Left hindlimb (tissue), 1 donor: ENCODE data around the gene ABCB10.
"Not testable (repeated sequence)": the region's sequence is repeated elsewhere in the genome, so short reads cannot be mapped to it uniquely, and the experiment has no call there.

Experiments
- DNase-seq: peaks from one replicate; pipeline ENCODE4 v3.0.0-alpha.2; 2018

ABCB10 gene

DNA sequence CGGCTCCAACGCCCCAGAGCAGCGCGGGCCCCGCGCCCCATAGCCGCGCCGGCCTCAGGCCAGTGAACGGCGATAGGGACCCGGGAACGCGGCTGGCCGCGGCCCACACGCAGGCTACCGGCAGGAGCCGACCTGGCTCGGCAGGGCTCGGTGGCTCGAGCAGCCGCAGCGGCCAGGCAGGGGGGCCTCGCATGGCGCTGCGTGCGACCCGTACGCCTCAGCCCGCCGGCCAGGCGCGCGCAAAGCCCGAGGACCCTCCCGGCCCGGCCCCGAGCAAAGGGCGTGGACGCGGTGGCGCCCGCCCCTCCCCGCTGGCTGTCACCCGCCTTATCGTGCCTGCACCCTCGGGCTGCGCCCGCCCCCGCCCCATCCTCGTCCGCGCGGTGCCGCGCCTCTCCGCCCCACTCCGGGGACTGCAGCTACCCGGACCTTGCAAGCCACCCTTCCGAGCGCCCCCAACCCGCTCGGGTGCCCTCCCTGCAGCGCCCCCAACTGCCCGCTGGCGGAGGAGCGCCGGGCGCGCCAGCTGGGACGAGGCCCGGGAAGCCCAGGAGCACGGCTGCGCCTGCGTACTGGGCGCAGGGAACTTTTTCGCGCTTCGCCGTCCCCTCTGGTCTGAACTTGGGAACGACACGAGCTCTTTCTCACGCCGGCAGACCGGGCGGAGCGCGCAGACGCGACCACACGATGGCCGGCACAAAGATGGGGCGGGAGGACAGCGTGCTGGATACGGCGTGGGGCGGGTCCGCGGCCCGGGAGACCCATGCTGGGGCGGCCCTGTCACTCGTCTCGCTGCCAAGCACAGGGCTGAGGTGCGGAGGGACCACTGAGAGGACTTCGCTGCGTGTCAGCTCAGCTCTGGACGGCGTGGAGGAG, at the start of gene ABCB10:
Gene ABCB10 (minus strand): TSS at position 248 of the 876 bp plus-strand sequence. CDS start 55 bp downstream, at position 193.
- DNase-seq: peak; percentile 98

- no peak for DNase-seq
Measured at GRCh38 chr1:229607370-229607769, 48.9 kb upstream of the ABCB10 start.

- no peak for DNase-seq
Measured at GRCh38 chr1:229603371-229604005, 45.0 kb upstream of the ABCB10 start.

DNA sequence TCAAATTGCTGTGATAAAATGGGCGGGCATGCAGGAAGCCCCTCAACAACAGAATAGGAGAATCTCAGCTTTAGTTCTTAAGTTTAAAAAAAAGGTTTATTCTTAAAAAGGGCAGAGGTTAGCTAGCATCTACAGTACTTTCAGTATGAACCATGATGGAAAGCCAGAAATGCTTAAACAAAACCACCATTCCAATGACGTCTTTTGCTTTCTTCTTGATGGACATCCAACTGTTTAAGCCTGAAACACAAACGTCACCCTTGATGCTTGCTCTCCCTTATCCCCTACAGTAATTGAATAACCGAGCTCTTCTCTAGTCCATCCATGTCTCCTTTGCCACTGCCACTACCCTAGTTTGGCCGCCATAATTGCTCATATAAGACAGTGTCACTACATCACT, 41.7 kb upstream of the ABCB10 start:
- DNase-seq: no peak

- DNase-seq: no peak
Measured at GRCh38 chr1:229599218-229599954, 40.9 kb upstream of the ABCB10 start.

DNA sequence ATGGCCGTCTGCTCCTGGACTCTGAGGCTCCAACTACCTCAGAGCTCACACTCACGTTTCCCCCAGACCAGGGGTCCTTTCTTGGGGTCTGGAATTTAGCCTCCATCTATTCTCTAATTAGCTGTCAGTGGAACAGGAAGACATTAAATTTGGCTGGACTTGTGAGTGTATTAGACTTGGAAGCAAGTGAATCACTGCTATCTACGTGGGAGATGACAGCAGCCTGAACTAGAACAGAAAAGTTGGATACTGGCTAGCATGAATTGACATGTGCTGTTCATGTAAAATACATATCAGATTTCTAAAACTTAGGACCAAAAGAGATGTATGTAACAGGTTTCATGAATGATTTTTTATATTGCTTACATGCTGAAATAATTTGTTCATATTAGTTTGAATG, 39.4 kb upstream of the ABCB10 start:
- no peak for DNase-seq

DNA sequence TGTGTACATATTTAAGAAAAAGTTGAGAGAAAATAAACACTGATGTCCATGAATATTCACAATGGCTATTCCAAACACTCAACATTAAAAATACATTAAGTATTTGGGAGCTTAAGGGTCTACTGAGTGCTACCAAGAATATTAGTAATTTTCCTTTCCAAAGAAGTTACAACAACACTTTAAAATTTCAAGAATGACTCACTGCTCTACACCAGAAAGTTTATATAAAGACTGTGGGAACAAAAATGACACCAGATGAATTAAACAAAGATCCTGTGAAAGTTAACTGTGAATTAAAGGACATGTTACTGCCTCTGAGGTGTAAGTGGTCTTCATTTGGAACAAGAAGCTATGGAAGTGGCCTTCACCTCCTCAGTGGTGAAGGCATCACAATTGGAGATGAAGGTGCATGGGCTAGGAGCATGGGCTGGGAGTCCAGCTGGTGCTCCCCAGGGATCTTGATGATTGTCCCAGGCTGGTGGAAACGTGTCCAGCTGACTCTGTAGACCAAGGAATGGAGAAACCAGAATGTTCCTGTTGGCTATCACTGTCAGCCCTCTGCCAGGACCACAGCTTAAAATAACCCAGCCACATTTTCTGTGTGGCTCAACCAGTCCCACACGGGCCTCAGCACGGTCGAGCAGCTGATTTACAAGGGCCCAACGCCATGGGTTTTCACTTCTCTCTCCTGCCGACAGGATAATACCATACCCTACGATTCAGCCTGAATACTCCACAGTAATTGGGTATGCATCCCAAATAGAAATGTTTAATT, 38.6 kb upstream of the ABCB10 start:
- no peak for DNase-seq

- DNase-seq: not testable (repeated sequence)
Measured at GRCh38 chr1:229595876-229596275, 37.4 kb upstream of the ABCB10 start.

GRCh38 chr1:229594227-229595008, 35.9 kb upstream of the ABCB10 start:
- no peak for DNase-seq

DNA sequence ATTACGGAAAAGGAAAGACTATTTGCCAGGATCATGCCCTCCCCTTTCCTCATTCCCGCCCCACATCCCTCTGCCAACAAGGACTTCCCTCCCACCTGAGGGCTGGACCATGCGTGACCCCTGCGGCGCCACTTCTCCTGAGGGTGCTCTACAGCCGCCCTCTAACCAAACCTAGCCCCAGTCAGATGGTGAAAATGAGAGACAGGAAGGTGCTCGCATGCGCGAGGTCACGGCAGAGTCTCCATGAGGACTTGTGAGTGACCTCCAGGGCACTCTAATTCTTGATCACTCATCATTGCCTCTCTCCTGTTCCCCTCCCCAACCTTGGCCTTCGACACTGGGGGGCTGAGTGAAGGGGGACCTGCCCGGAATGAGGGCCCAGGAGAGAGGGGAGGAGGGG, 35.3 kb upstream of the ABCB10 start:
- DNase-seq: no peak

- DNase-seq: no peak
Measured at GRCh38 chr1:229590119-229590518, 31.6 kb upstream of the ABCB10 start.

- DNase-seq: no peak
Measured at GRCh38 chr1:229585338-229585737, 26.8 kb upstream of the ABCB10 start.

DNA sequence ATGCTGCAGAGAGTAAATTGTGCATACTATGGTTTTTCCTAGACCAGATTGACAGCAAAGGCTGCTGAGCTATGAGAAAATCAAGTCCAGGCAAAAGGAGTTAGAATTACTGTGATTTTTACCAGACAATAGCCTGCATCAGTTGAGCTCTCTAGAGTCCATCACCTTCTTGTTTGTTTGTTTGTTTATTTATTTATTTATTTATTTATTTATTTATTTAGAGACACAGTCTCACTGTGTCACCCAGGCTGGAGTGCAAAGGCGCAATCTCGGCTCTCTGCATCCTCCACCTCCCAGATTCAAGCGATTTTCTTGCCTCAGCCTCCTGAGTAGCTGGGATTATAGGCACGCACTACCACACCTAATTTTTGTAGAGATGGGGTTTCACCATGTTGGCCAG, 24.2 kb upstream of the ABCB10 start:
- no peak for DNase-seq

DNA sequence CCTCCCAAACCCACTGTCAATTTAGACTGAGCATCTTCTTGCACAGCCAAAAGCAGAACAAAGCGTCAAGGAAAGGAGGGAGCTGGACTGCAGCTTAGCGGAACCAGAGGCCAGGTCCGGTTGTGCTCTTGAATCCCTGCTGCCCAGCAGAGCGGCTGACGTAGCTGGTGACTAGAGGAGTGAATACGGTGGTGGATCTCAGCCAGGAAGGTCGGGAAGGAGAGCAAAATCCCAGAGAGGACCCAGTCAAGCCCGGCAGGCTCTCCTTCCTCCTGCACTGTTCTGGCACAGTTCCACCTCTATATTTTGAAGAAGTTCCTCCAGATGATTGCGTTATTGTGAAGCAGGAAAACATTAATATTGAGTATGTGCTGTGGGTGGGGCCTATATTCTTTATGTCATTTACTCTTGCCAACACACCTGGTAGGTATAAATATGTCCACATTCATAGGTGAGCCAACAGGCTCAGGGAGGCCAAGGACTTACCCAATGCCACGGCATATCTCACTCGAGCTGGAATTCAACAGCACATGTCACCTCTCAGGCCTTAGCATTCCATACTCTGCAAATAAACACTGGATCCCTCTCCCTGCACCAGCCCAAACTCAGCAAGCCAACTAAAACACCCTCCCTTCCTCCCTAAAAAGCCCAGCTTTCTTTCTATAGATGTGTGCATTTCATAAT, 23.6 kb upstream of the ABCB10 start:
- peak; percentile 35 for DNase-seq

GRCh38 chr1:229581485-229581884, 23.0 kb upstream of the ABCB10 start:
- no peak for DNase-seq

DNA sequence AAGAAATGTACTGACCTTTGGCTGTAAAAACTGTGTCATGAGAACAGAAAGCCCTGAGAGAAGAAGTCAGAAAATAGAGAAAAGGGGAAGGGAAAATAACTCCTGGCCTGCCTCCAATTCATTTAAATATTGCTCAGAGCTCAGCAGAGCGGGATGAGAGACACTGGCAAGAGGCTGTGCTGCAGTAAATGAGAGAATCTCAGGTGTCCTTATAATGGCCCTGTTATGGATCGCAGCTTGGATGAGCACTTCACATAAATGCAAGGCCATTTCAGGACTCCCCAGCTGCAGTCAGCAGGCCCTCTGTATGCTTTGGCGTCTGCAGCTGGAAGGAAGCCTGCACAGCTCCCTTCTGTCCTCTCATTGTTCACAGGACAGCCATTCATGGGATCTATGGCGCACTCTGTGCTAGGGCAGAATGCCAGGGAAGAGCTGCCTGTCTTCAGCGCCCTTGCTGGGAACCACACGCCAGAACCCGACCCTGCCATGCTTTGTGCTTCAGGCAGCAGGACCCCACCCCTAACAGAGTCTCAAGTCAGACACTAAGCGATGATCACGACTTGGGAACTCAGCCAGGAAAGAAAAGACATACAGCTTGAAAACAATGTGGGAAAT, 20.7 kb upstream of the ABCB10 start:
- DNase-seq: peak; percentile 68

DNA sequence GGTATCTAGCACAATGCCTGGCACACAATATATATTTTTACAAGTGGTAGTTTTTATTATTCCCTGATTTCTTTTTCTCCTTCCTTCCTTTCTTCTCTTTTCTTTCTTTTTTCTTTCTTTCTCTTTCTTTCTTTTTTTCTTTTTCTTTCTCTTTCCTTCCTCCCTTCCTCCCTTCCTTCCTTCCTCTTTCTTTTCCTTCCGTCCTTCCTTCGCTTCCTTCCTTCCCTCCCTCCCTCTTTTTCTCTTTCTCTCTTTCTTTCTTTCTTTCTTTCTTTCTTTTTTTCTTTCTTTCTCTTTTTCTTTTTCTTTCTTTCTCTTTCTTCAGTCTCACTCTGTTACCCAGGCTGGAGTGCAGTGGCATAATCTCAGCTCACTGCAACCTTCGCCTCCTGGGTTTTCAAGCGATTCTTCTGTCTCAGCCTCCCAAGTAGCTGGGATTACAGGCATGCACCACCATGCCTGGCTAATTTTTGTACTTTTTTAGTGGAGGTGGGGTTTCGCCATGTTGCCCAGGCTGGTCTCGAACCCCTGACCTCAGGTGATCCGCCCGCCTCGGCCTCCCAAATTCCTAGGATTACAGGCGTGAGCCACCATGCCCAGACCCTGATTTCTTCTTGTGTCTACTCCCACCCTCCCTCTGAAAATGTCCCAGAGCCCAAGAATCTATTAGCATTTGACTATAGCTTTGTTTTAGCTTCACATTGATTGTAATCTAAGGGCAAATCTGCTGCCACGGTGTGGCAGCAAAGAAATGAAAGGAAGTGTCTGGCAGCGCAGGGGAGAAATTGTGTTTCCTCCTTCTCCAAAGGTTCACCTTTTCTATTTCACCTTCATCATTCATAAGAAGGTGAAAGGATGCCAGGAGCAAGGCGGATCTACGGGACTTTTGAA, 19.9 kb upstream of the ABCB10 start:
- no peak for DNase-seq

DNA sequence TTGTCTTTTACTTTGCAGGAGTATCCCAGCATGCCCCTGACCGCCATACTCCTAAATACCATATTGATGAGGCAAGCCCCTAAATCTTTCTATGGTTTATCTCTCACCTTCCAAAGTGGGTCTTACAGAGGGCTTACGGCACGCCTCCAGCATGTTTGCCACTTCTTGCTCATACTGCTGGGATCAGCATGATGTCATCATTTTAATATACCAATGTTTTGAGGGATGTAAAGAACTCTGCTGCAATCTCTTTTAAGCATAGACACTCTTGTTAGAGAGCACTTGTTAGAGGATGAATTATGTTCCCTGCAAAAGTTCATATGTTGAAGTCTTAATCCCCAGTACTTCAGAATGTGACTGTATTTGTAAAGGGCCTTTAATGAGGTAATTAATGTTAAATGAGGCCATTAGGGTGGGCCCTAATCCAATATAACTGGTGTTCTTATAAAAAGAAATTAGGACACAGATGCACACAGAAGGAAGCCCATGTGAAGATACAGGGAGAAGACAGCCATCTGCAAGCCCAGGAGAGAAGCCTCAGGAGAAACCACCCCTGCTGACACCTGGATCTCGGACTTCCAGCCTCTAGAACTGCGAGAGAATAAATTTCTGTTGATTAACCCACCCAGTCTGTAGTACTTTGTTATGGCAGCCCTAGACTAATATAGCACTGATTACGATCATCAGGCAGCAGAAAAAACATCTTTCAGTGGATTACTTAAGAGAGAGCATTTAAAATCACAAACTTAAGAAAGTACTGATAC, 16.4 kb upstream of the ABCB10 start:
- DNase-seq: no peak

- no peak for DNase-seq
Measured at GRCh38 chr1:229572286-229572685, 13.8 kb upstream of the ABCB10 start.
